Panc1 (cell line): Measurements from ENCODE around the gene KIRREL3. TPM values are rescaled to one million over a fixed set of nuclear protein-coding genes. Genes with fewer than 3 reads are reported as not detected.
A peak's percentile ranks its signal among the peaks of the same experiment; 100 is the strongest.

Source experiments
- ATAC-seq: fragments of 200-7000 bp; cut with Tn5 transposase; 2 replicates; pipeline ENCODE4 v1.9.1; 2020; ENCODE audit warnings: mild to moderate bottlenecking, moderate library complexity
- BruUV-seq: library from RNA; stranded (reverse); fragments of 400-500 nt; replicated peaks from 2 replicates; lab custom pipeline; 2021; lab: Mats Ljungman, UMichigan
- CTCF ChIA-PET: fragments of 300-600 bp; sonication (Branson Sonifier 250); formaldehyde crosslinking; loops from one replicate; lab custom pipeline; 2022; ENCODE audit warnings: antibody characterized with exemption; lab: Charles Lee
- POLR2A ChIA-PET: fragments of 300-600 bp; sonication (Branson Sonifier 250); formaldehyde crosslinking; loops from one replicate; lab custom pipeline; 2022; ENCODE audit warnings: antibody characterized with exemption; lab: Charles Lee
- DNase-seq: peaks from one replicate; pipeline ENCODE4 v3.0.0-alpha.2; 2010; ENCODE audit warnings: low read depth, low spot score
- H3K27ac ChIP-seq: 2 replicates; pipeline ENCODE4 v1.5.1; 2011; ENCODE audit warnings: mild to moderate bottlenecking, low read length, inconsistent platforms
- H3K27me3 ChIP-seq: fragments of 200-500 bp; sonication (Bioruptor generic); 2 replicates; pipeline ENCODE4 v1.6.0; 2014; ENCODE audit warnings: low read length, inconsistent platforms; ENCODE audit not compliant: control insufficient read depth, insufficient read depth
- H3K36me3 ChIP-seq: fragments of 200-500 bp; sonication (Bioruptor generic); 2 replicates; pipeline ENCODE4 v1.5.1; 2014; ENCODE audit warnings: inconsistent platforms, mild to moderate bottlenecking, low read length, moderate library complexity; ENCODE audit not compliant: control insufficient read depth, insufficient read depth
- H3K4me1 ChIP-seq: 2 replicates; pipeline ENCODE4 v1.5.1; 2011; ENCODE audit warnings: inconsistent platforms, mild to moderate bottlenecking, low read length, moderate library complexity; ENCODE audit not compliant: control insufficient read depth, insufficient read depth
- H3K4me3 ChIP-seq, 2 experiments: 2 replicates each; pipeline ENCODE4 v1.5.1; 2011 to 2012; ENCODE audit warnings: low read depth in 2 of 2, low read length in 2 of 2, mild to moderate bottlenecking in 2 of 2, inconsistent platforms in 1 of 2, moderate library complexity in 1 of 2
- H3K9me3 ChIP-seq: fragments of 200-500 bp; sonication (Bioruptor generic); 2 replicates; pipeline ENCODE4 v1.5.1; 2014; ENCODE audit warnings: low read depth, mild to moderate bottlenecking, inconsistent platforms, low read length, moderate library complexity; ENCODE audit not compliant: control insufficient read depth, insufficient read depth
- CTCF ChIP-seq: fragments of 450-650 bp; IDR thresholded peaks from 2 replicates; pipeline ENCODE4 v1.5.1; 2017; ENCODE audit warnings: mild to moderate bottlenecking
- POLR2AphosphoS5 ChIP-seq: IDR thresholded peaks from 2 replicates; pipeline ENCODE4 v1.6.1; 2012; ENCODE audit warnings: mild to moderate bottlenecking, low read depth, low read length, moderate library complexity
- REST ChIP-seq, 2 experiments: IDR thresholded peaks; 2 replicates each; pipeline ENCODE4 v1.6.1; 2011 to 2012; ENCODE audit warnings: low read depth in 2 of 2, control low read depth in 1 of 2, low read length in 1 of 2, mild to moderate bottlenecking in 1 of 2, moderate library complexity in 1 of 2; ENCODE audit not compliant: insufficient read depth in 1 of 2
- SIN3A ChIP-seq: IDR thresholded peaks from 2 replicates; pipeline ENCODE4 v1.6.1; 2012; ENCODE audit warnings: low read depth, mild to moderate bottlenecking, low read length, moderate library complexity, borderline replicate concordance; ENCODE audit not compliant: insufficient read depth
- TCF7L2 ChIP-seq: IDR thresholded peaks from 2 replicates; pipeline ENCODE4 v1.6.1; 2011; ENCODE audit warnings: mild to moderate bottlenecking, low read depth, low read length, inconsistent platforms
- in situ Hi-C: cut with HindIII; loops from 2 replicates; pipeline ENCODE4 v1.10.0; 2016; ENCODE audit warnings: low sequenced_read_pairs, low pct_unique_long_range_greater_than_20kb
- intact Hi-C: fragments of 100-400 bp; cut with micrococcal nuclease; formaldehyde crosslinking; loops from one replicate; pipeline ENCODE4 v1.10.0; 2022; ENCODE audit not compliant: unreplicated experiment
- total RNA-seq: library from RNA; stranded (reverse); gene quantifications from one replicate; pipeline ENCODE4 v1.2.1, GENCODE V29; 2021; ENCODE audit not compliant: unreplicated experiment

The KIRREL3 gene
- total RNA-seq, 1 experiment from 2014 or later = 0.36 TPM

- POLR2A ChIA-PET = no interaction called here
These were observed 23.4 kb upstream of the KIRREL3 start for GRCh38 chr11:127023991-127024390.

GRCh38 chr11:127018683-127019279, 18.2 kb upstream of the KIRREL3 start:
- ChIA-PET POLR2A (no interaction called here), CTCF (no interaction called here)
- H3K27ac ChIP-seq = no peak overlapping the region
- DNase-seq (no peak), ATAC-seq (no peak)
- H3K27me3 ChIP-seq = peaks cover 4% of the 10 kb centered on the region; the same call in 1 of the 2 replicates
- TF ChIP-seq TCF7L2 = no peak
- intact Hi-C loops (no loop called here), in situ Hi-C loops (no loop called here)
- no peaks in the 10 kb centered on the region for H3K36me3 ChIP-seq
- H3K9me3 ChIP-seq = no peaks in the 10 kb centered on the region
- no peak overlapping the region for H3K4me3 ChIP-seq
- no peaks in the 10 kb centered on the region for H3K4me1 ChIP-seq
- BruUV-seq = no TSS peak

More at GRCh38 chr11:127023991-127024390, 23.4 kb upstream of the KIRREL3 start:
- in situ Hi-C loops = no loop called here
- ATAC-seq (no peak), DNase-seq (no peak)
- Histone ChIP-seq H3K4me3 (no peak overlapping the region), H3K27me3 (peaks cover 2% of the 10 kb centered on the region; the same call in 1 of the 2 replicates), H3K27ac (no peak overlapping the region), H3K9me3 (no peaks in the 10 kb centered on the region), H3K4me1 (no peaks in the 10 kb centered on the region), H3K36me3 (no peaks in the 10 kb centered on the region)
- intact Hi-C loops = no loop called here
- CTCF ChIA-PET = no interaction called here
- no TSS peak for BruUV-seq
- TF ChIP-seq POLR2AphosphoS5 (no peak), REST (IDR thresholded peaks at IDR 0.05; ENCODE audit: insufficient read depth in 1 of 2, low read depth in 2 of 2, low read length in 1 of 2) (no peak), CTCF (no peak), TCF7L2 (no peak), SIN3A (no peak)

GRCh38 chr11:127017482-127017881, 16.9 kb upstream of the KIRREL3 start:
- DNase-seq = no peak
- no peak overlapping the region for H3K4me3 ChIP-seq
- TF ChIP-seq CTCF (0 out of 2 replicates have a peak, but pooled peaks have one; percentile 11), REST (IDR thresholded peaks at IDR 0.05; ENCODE audit: insufficient read depth in 1 of 2, low read depth in 2 of 2, low read length in 1 of 2) (no peak), TCF7L2 (no peak)
- no peaks in the 10 kb centered on the region for H3K4me1 ChIP-seq
- no TSS peak for BruUV-seq
- no peak for ATAC-seq
- in situ Hi-C loops (no loop called here), intact Hi-C loops (no loop called here)
- ChIA-PET POLR2A (no interaction called here), CTCF (no interaction called here)
- H3K27me3 ChIP-seq = peaks cover 10% of the 10 kb centered on the region
- H3K36me3 ChIP-seq = no peaks in the 10 kb centered on the region
- no peaks in the 10 kb centered on the region for H3K9me3 ChIP-seq
- H3K27ac ChIP-seq = no peak overlapping the region
